GM21723 (cell line): Measurements from ENCODE around the gene GABRB3.

Source experiments
- ATAC-seq: cut with Tn5 transposase; IDR thresholded peaks from one replicate; pipeline ENCODE4 v1.9.1; 2021; ENCODE audit warnings: mild to moderate bottlenecking, moderate library complexity; ENCODE audit not compliant: unreplicated experiment

Gene GABRB3

DNA sequence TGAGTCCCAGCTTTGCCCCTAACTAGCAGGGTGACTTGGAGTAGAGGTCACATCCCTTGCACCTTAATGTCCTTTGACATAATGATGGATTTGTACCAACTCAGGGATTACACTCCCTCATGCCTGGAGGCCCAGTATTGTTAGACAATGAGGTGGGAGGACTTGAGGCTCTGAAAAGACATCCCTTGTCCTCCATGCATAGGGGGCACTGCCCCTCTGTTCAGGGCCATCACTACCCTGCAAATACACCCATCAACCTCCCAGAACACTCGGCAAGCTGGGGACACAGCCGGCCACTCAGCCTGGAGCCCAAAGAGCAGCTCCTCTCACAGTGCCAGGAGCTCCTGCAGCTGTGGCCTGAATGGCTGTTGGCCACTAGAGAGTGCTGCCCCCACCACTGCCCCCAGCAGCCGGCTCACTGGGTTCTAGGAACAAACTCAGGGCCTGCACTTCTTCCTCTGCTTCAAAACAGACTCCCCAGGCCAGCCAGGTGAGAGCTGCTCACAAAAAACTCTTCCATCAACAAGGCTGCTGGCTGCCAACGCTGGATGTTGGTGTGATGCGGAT is 90.2 kb downstream of the GABRB3 start:
- no peak for ATAC-seq

DNA sequence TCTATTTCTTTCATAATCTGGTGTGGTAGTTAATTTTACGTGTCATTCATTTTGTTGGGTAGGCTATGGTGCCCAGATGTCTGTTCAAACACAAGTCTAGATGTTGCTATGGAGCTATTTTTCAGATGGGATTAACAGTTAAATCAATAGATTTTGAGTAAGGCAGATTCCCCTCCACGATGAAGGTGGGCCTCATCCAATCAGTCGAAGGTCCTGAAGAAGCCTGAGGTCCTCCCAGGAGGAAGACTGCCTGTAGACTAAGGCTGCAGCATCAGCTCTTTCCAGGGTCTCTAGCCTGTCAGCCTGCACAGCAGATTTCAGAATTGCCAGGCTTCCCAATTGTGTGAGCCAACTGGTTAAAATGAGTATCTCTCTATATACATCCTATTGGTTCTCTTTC is 92.9 kb downstream of the GABRB3 start:
- ATAC-seq = no peak

DNA sequence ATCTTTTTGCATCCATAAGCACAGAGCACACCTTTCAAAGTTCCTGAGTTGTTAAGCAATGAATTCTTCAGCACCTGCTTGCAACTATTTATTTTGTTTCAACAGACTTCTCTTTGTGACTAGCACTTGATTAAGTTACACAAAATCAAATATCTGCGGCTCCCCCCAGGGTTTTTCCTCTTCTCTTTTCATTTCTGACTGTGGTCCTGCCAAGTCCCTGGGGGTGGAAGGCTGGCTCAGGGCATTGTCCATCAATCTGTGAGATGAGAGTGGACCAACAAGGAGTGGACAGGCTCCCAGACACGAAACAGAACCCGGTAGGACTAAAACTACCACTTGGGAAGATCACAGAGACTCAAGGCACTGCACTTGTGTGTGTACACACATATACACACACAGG is 96.8 kb downstream of the GABRB3 start:
- ATAC-seq = no peak

DNA sequence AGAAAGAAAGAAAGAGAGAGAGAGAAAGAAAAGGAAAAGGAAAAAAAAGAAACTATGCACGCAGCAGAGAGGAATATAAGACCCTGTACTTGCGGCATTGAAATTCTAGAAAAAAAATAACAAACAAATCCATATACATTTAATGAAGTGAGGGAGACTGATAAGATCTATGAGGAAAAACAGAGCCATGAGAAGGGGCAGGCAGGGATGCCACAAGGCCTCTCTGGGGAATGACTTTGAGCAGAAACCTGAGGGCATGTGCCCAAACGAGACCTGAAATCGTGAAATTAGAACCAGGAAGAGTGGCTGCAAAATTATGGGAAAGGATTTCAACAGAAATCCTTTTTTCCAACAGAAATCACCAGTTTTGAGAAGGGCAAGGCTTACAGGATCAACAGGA is 98.4 kb downstream of the GABRB3 start:
- ATAC-seq = no peak

DNA sequence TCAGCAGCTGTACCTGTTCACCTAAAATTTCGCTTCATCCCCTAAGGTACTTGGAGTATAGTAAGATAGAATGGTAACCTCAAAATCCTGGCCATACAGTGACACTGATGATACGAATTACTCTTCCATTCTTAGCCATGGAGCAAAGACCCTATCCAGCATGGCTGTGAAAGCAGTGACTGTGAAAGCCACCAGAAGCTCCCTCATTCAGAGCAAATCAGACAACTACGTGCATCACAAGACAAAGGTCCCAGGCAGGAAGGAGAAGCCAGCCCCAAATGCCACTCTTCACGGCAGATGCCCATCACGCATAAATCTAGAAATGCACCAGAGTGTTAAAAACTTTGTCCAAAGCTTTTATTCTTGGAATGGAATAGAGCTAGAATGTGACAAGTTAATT is 99.4 kb downstream of the GABRB3 start:
- no peak for ATAC-seq

DNA sequence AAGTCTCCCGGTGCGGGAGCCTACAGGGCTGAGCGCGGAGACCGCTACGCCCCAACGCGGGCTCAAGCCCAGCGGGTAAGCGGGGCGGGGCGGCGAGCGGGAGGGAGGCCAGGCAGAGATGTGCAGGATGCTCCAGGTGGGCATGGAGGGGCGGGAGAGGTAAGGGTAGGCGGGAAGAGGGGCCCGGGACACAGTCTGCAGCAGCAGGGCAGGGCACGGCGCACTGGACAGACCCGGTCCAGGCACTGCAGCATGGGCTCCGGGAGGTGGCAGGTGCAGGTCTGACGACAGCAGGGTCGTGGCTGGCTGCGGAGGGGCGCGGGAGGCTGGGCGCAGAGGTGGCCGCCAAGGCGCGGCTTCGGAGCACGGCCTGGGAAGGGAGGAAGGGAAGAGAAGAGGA is 102.8 kb downstream of the GABRB3 start:
- ATAC-seq = no peak

DNA sequence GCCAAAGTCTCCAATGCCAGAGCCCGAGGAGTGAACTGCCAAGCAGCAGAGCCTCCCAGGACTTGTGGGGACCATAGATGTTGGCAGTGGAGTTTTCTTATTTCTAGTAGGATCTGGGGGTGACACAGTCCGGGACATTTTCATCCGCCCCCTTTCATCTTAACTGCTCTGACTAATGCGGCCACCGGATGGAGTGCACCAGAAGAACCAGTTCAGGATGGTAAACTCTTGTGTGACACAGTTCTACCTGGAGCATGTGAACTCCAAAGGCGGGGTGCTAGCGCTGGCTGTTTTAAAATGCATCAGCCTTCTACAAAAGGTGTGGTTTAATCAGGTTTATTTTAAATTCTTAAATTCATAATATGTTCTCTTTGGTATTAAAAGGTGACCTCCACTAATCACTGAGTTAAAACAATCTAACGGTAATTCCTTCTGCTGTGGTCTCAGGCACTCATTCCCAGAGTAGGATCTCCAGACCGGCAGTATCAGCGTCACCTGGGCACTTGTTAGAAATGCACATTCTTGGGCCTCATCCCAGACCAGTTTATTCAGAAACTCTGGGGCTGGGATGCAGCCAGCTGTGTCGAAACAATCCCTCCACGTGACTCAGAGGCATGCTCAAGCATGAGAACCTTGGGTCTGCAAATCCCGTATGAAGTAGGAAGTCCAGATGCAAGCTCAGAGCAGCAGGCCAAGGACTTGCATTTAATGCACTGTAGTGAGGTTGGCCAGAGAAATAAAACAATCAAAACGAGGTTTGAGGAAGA is 105.5 kb downstream of the GABRB3 start:
- ATAC-seq = no peak

DNA sequence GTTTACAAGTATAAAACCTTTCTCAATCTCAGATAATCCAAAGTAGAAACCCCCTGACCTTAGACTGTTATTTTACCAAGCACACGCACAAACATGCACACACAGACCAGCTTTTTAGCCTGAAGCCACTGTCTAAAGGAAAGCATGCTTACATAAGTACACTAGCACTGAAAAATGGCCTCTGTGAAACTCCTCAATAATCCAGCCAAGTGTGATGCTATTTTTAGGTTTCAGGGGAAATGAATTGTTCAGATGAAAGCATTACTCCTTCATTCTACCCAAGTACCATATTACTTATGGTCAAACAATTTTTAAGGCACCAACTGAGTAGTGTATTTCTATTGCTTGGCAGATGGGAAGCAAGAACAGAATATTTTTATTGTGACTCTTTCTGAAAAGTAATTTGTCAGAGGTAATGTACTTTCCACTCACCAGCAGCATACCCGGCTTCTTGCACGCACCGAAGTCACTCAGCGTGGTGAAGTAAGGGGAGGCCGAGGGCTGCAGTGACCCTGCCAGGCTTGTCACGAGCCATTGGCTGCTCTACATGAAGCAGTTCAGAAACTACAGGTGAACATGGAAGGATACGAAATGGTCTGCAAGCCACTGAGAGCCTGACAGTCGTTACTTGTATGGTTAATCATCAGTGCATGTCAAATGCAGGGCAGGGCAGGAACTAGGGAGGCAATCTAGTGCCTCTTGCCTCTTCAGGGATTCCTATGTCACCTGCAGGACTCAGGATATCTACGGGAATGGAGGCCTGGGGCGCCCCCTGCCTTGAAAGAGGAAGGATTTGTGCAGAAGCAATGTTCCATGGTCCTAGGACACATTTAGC is 106.7 kb downstream of the GABRB3 start:
- ATAC-seq = no peak

DNA sequence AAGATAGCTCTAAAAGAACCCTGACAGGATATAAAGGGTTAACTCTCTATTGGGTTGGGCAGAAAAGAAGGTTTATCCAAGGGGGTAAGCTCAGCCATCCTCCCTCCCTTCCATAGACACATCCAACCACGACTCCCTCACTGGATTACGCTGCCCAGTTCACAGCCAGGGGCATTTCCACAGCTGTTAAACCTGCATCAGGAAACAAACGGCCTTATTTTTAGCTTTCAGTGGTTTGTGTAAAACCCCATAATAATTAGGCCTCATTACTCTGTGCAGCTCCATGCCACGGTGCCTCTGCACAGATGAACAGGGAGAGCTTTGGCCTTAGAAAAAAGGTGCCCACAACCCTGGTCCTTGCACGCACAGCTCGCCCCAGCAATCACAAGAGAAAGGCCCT is 110.6 kb downstream of the GABRB3 start:
- ATAC-seq = no peak

DNA sequence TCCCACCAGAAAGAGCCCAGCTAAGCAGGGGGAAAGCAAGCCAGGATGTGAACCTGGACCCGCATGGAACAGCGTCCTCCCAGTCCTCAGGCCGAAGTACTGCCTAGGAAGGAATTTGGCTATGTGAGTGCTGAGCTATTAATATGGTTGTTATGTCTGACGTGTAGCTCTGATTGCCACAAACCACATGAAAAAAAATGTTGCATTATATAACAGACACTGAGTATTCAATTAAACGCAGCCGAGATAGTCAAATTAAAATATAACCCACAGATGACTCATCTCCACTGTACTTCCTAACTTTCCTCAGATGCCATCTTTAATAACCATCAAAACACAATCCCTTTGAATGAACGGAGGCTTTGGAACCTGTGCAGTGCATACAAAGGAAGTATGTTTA is 111.1 kb downstream of the GABRB3 start:
- no peak for ATAC-seq

DNA sequence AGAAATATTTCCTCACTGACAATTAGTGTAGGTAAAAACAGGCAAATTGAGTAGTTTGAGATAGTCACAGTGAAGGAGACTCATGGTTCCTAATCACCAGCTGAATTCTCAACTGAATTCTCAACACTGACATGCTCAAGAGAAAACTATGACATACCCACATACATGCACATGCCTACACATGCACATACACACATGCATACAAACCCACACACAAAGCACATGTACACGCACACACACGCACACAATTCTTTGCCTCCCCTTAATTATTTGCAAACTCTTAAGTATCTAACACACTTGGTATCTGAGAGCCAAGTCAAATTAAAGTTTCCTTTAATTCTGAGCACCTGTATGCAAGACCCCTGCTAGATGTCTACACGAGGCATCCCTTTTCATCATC is 111.8 kb downstream of the GABRB3 start:
- ATAC-seq = no peak

DNA sequence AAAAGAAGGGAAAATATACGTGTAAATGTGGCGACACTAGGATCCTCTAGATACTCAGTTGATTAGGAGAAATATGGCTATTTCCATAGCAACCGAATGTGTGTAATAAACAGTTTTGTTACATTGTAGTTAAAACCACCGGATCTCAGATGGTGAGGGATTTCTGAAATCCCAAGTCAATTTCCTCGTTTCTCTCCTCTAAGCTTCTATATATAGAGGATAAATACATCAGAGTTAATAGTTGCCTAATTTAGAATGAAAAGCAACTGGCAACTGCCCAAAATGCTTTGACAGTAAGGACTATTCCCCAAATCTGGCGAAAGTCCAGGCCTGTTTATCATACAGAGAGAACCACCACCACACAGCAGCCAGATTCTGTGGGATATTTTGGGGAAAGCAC is 112.6 kb downstream of the GABRB3 start:
- ATAC-seq = no peak

DNA sequence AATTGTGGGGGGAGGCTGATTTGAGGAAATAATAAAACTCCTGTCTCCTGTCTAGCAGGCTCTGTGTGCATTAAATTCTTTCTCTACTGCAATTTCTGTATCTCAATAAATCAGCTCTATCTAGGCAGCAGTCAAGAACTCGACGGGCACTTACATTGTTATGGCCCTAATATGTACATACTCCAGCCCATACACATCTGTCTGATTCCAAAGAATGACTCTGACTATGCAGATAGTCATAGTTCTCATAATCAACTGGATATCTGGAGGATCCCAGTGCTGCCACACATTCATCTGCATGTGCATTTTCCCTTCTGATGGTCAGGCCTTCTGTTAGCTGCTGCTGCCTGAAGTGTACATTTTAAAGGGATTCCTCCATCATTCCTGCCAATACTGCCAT is 114.6 kb downstream of the GABRB3 start:
- no peak for ATAC-seq

DNA sequence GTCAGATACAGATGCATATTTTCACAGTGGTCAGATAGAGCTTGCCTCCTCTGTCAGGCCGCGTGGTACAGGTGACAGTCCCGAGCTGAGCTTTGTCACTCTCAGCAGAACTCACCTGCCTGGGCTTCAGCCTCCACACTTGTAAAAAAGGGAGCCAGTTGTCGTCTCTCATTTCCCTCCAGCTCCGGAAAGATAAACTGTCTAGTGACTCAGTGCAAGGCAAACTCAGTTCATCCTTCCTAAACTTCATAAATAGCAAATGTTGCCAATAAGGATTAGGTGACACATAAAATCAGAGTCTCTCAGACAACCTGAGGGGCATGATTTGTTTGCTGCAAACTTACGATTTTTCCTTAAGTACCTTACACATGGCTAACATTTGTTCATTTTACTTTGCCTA is 116.8 kb downstream of the GABRB3 start:
- ATAC-seq = no peak

DNA sequence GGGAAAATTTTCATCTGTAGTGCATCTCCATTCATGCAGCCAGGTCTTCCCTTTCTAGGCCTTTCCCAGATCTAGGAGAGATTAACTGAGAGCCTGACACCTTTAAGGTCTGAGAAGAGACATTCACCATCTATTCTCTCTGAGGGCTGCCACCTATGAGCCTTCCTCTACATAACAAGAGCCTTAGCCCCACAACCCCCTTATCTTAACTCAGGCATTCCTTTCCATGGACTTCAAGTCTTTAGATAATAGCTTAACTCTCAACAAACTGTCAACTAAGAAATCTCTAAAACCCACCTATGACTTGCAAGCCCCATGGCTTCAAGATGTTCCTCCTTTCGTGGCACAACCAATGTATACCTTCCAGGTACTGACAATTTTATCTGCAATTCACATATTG is 121.0 kb downstream of the GABRB3 start:
- ATAC-seq = no peak

DNA sequence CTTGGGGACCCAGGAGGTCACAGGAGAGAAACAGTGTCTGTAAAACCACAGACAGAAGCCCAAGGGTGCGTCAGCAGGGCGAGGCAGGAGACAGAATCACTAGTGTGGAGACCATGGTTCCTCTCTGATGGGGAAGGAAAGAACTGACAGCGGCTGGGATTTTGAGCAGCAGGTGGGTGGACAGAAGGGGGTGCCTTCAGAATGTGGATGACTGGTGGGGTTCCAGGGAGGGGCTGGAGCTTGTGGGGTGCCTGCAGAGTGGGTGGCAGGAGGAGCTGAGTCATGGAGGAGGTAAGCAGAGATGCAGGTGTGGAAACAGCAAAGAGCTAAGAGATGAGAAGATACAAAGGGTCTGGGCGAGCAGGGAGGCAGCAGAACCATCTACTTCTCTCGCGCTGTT is 124.2 kb downstream of the GABRB3 start:
- no peak for ATAC-seq

DNA sequence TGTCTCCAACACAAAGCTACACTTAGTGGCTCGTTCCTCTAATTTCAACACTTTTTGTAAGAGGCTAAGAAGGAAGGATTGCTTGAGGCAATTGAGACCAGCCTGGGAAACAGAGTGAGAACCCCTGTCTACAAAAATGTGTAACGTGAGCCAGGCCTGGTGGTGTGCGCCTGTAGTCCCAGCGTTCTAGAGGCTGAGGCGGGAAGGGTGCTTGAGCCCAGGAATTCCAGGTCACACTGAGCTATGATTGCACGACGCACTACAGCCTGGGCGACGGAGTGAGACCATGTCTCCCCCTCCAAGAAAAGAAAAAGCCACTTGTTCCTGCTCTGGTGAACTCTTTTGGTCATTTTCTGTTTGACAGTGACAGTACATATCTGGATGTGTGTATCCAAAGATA is 127.9 kb downstream of the GABRB3 start:
- no peak for ATAC-seq

DNA sequence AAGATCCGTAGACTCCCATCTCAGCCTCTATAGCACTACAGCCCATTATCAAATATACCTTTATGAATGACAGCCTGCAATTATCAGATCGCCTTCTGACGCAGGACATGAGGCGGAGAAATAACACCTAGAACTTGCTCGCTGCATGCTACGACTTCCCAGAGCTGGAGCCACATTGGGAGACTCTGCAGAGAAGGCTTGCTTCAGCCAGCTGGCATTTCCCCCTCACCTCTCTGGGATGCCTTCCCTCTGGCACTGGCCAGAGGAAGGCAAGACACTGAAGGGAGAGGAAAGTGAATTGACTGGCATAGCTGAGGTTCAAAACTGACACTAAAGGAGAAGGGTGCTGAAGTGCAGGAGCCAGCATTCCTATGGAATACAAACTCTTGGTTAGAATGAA is 131.7 kb downstream of the GABRB3 start:
- no peak for ATAC-seq

DNA sequence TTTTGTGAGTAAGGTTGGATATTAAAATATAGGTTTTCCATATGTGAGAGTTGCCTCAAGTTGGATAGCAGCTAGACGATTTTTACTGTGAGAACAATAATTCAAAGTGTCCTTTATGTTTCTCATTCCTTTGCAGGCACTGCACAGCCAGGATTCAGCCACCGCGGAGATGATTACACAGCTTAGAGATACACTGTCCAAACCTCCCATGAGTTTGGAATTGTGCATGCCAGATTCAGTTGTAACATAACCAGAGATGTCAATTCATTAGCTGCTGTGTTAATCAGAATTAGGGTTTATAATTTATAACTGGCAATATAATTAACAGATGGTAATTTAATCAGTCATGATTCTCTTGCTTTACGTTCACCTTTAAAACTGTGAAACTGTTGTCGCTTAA is 132.3 kb downstream of the GABRB3 start:
- no peak for ATAC-seq

DNA sequence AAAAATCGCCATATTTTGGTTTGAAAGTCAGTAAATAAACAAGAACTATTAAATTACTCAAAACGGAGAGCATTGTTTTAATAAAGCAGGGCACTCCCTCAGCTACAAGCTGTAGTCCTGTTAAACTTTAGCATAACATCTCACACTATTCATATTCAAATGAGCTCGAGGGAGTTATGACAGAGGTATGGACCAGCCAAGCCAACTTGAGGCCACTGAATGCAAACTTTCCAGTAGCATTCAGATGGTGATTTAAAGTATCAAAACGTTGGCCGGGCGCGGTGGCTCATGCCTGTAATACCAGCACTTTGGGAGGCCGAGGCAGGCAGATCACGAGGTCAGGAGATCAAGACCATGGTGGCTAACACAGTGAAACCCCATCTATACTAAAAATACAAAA is 132.9 kb downstream of the GABRB3 start:
- no peak for ATAC-seq

DNA sequence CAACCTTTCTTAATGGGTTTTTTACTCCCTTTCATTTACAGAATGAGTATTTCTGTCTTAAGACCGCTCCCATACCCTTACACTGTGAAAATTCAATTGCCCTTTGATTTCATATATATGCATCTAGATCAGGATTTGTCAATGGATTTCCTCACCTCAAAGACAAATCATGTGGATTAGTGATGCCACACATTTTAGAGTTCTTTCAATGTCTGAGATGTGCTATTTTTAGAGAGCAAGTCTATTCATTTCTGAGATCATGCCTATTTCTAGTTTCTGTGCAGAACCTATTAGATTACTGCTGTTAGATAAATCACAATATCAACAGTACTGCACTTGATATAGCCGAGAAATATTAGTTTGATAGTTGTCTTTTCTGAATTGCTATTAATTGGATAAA is 137.3 kb downstream of the GABRB3 start:
- no peak for ATAC-seq

DNA sequence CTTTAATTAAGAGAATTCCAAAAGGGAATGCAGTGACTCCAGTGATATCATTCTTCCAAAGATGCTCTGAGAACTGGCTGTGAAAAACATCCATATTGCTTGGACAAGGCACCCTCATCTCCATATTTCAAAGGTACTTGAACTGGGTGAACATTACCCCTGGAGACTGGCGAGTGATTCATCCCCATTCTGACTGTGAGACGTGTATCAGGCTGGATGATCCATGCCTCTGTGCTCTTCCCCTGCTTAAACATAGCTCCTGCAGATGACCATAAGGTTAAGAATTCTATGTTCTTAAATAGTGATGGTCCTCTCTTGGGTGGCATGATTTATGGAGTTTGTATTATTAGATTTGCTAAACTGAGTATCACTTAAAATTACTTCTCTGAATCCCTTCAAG is 137.8 kb downstream of the GABRB3 start:
- no peak for ATAC-seq
